CD4-positive, alpha-beta memory T cell (primary cell): ENCODE measurements around the gene PAK5. TPM values are rescaled to one million over a fixed set of nuclear protein-coding genes. Genes with fewer than 3 reads are reported as not detected.
A peak's percentile ranks its signal among the peaks of the same experiment; 100 is the strongest.

Source experiments
- CTCF ChIA-PET: fragments of 350-600 bp; sonication (Branson Sonifier 250); formaldehyde crosslinking; loops from one replicate; lab custom pipeline; 2021; ENCODE audit warnings: inconsistent platforms; ENCODE audit not compliant: partially characterized antibody; lab: Charles Lee
- POLR2A ChIA-PET: fragments of 350-600 bp; sonication (Branson Sonifier 250); formaldehyde crosslinking; loops from one replicate; lab custom pipeline; 2021; ENCODE audit not compliant: partially characterized antibody; lab: Charles Lee
- DNase-seq, 5 donors: peaks; one replicate each; pipeline versions ENCODE4 v3.0.0 to v3.0.0-alpha.2; 2020 to 2022; ENCODE audit warnings: mixed read lengths in 1 of 5
- H3K27ac ChIP-seq: one replicate; pipeline ENCODE4 v1.7.0; 2013; ENCODE audit warnings: low read depth, low read length
- H3K27me3 ChIP-seq: 2 replicates; pipeline ENCODE4 v1.7.0; 2013; ENCODE audit warnings: mild to moderate bottlenecking, low read length, moderate library complexity; ENCODE audit not compliant: insufficient read depth
- H3K36me3 ChIP-seq: 2 replicates; pipeline ENCODE4 v1.7.0; 2013; ENCODE audit warnings: mild to moderate bottlenecking, low read length, moderate library complexity; ENCODE audit not compliant: insufficient read depth
- H3K4me1 ChIP-seq: 2 replicates; pipeline ENCODE4 v1.7.0; 2013; ENCODE audit warnings: mild to moderate bottlenecking, low read length, moderate library complexity; ENCODE audit not compliant: insufficient read depth
- H3K4me3 ChIP-seq, 2 donors: one replicate each; pipeline ENCODE4 v1.7.0; 2013; ENCODE audit warnings: low read length in 2 of 2, mild to moderate bottlenecking in 1 of 2
- H3K9me3 ChIP-seq, 2 donors: one replicate each; pipeline ENCODE4 v1.7.0; 2013; ENCODE audit warnings: low read length in 2 of 2, control low read depth in 1 of 2; ENCODE audit not compliant: control insufficient read depth in 1 of 2
- H3K27ac Mint-ChIP-seq, 7 donors: one replicate each; pipeline ENCODE4 v1.8.0; 2020 to 2021; ENCODE audit warnings: mixed read lengths in 7 of 7, mild to moderate bottlenecking in 6 of 7, inconsistent platforms in 3 of 7, moderate library complexity in 3 of 7
- H3K27me3 Mint-ChIP-seq, 2 donors: one replicate each; pipeline ENCODE4 v1.8.0; 2020 to 2021; ENCODE audit warnings: mixed read lengths in 2 of 2
- H3K36me3 Mint-ChIP-seq, 2 donors: one replicate each; pipeline ENCODE4 v1.8.0; 2020 to 2021; ENCODE audit warnings: mixed read lengths in 2 of 2, inconsistent platforms in 1 of 2, mild to moderate bottlenecking in 1 of 2
- H3K4me1 Mint-ChIP-seq, 4 donors: one replicate each; pipeline ENCODE4 v1.8.0; 2020 to 2021; ENCODE audit warnings: mixed read lengths in 4 of 4, mild to moderate bottlenecking in 1 of 4
- H3K4me3 Mint-ChIP-seq, 8 donors: one replicate each; pipeline ENCODE4 v1.8.0; 2020 to 2021; ENCODE audit warnings: mixed read lengths in 8 of 8, mild to moderate bottlenecking in 7 of 8, moderate library complexity in 6 of 8, inconsistent platforms in 3 of 8
- H3K9me3 Mint-ChIP-seq, 8 donors: one replicate each; pipeline ENCODE4 v1.8.0; 2020 to 2021; ENCODE audit warnings: mixed read lengths in 8 of 8, mild to moderate bottlenecking in 5 of 8, inconsistent platforms in 3 of 8, moderate library complexity in 1 of 8
- intact Hi-C: fragments of 100-400 bp; cut with micrococcal nuclease; formaldehyde crosslinking; loops from one replicate; pipeline ENCODE4 v1.15.1; 2023
- polyA plus RNA-seq, 2 donors: library from polyadenylated mRNA; unstranded; fragments of 300-500 nt; fragmentation: Illumina TruSeq; gene quantifications; one replicate each; pipeline ENCODE4 v1.2.3, GENCODE V29; 2021
- total RNA-seq, 2 experiments: library from RNA; stranded (reverse); gene quantifications; one replicate each; pipeline ENCODE4 v1.2.3, GENCODE V29; 2021

Gene PAK5
- total RNA-seq (not detected), polyA plus RNA-seq (not detected)

DNA sequence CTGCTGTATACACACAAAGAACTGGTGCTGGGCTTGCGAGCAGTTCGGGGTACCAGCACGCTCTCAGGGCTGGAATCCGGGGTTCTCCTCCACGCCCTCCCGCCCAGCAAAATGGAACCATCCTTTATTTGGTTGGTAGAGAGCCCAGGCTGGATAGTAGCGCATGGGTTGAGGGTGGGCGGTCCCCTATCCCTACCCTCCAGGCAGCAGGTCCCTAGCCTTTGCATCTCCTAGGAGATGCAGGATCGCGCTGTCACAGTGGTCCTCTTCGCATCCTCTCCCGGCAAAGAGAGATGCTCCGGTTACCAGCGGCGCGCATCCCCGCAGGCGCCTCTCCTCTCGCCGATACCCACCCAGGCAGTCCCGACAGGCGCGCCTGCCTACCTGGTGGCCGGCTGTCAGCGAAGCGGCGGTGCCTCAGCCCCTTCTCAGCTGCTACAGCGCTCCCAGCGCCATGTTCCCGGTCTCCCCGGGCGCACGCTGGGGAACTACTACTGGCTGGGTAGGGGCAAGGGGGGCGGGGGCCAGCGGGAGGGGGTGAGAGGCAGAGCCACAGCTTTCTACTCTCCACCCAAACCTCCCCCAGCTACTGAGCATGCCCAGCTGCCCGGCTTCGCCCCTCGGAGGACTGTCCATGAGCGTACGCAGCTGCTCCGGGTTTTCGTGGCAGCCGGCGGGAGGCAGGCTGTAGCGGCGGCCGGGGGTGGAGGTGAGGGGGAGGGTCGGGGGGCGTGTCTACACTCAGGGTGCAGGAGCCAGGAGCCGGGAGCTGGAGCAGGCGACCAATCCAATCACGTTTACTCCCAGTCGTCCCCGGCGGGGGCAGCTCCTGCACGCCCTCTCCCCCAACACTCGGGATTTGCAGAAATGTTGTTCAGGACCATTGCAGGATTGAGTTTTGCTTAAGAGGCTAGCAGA, at the start of gene PAK5:
PAK5 (minus strand) TSS at position 699 of the 918 bp plus-strand sequence. CDS start 194,748 bp downstream, outside the sequence.
- H3K9me3 Mint-ChIP-seq, result peaks cover 0 to 12% (median 7%) of the 10 kb centered on the region in 8 donors
- peaks cover 4% of the 10 kb centered on the region for H3K27me3 ChIP-seq
- H3K9me3 ChIP-seq, result no peaks in the 10 kb centered on the region
- ChIA-PET POLR2A (no interaction called here), CTCF (no interaction called here)
- H3K4me1 Mint-ChIP-seq, result no peaks in the 10 kb centered on the region
- no peak within 1 kb of the TSS for H3K27ac Mint-ChIP-seq
- H3K4me1 ChIP-seq, result no peaks in the 10 kb centered on the region
- intact Hi-C loops, result no loop called here
- DNase-seq, result no peak
- H3K27ac ChIP-seq, result no peak within 1 kb of the TSS
- peaks cover 15 to 20% of the 10 kb centered on the region in 2 donors for H3K27me3 Mint-ChIP-seq
- H3K36me3 ChIP-seq, result no peaks in the 10 kb centered on the region
- H3K36me3 Mint-ChIP-seq, result no peaks in the 10 kb centered on the region
- H3K4me3 Mint-ChIP-seq, result peak within 1 kb of the TSS in 1 of 8 donors; percentile 20
- H3K4me3 ChIP-seq, result no peak within 1 kb of the TSS

DNA sequence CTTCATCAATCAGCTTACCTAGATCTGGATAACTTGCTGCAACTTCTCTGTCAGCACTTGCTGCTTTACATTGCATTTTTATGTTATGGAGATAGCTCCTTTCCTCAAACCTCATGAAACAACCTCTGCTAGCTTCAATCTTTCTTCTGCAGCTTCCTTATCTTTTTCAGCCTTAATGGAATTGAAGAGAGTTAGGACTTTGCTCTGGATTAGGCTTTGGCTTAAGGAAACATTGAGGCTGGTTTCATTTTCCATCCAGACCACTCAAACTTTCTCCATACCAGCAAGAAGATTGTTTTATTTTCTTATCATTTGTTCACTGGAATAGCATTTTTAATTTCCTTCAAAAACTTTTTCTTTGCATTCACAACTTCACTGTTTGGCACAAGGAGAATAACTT, 48.8 kb upstream of the PAK5 start:
- POLR2A ChIA-PET, result no interaction called here
- Mint-ChIP-seq H3K27ac (no peak overlapping the region), H3K4me3 (no peak overlapping the region), H3K4me1 (peaks cover 0 to 8% (median 6%) of the 10 kb centered on the region in 4 donors), H3K9me3 (peaks cover 0 to 6% (median 2%) of the 10 kb centered on the region in 8 donors), H3K36me3 (no peaks in the 10 kb centered on the region), H3K27me3 (peaks cover 0 to 5% of the 10 kb centered on the region in 2 donors)
- no peak overlapping the region for H3K27ac ChIP-seq
- H3K4me3 ChIP-seq, result no peak overlapping the region
- CTCF ChIA-PET, result no interaction called here
- intact Hi-C loops, result no loop called here
- no peaks in the 10 kb centered on the region for H3K4me1 ChIP-seq
- H3K36me3 ChIP-seq, result no peaks in the 10 kb centered on the region
- H3K9me3 ChIP-seq, result no peaks in the 10 kb centered on the region
- no peak for DNase-seq
- H3K27me3 ChIP-seq, result no peaks in the 10 kb centered on the region

DNA sequence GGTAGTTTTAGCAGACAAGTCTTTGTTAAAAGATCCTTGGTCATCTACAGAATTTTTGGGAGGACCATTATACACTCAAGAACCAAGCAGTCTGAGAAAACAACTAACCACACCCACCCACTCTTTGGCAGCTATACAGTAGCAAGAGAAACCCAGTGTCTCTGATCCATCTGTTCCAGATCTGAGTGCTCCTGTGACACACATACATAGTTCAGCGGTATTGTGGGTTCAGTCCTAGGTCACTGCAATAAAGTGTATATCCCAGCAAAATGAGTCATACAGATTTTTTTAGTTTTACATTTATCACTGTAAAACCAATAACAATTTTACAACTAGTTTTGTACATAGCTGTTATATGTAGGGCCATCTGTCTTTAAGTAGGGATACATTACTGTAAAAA, 47.4 kb upstream of the PAK5 start:
- H3K9me3 ChIP-seq, result no peaks in the 10 kb centered on the region
- H3K36me3 ChIP-seq, result no peaks in the 10 kb centered on the region
- H3K27ac ChIP-seq, result no peak overlapping the region
- ChIA-PET POLR2A (no interaction called here), CTCF (no interaction called here)
- Mint-ChIP-seq H3K36me3 (no peaks in the 10 kb centered on the region), H3K27me3 (peaks cover 0 to 5% of the 10 kb centered on the region in 2 donors), H3K4me1 (peaks cover 0 to 8% (median 6%) of the 10 kb centered on the region in 4 donors), H3K4me3 (no peak overlapping the region), H3K9me3 (peaks cover 0 to 6% (median 2%) of the 10 kb centered on the region in 8 donors), H3K27ac (no peak overlapping the region)
- no peak for DNase-seq
- H3K4me1 ChIP-seq, result no peaks in the 10 kb centered on the region
- intact Hi-C loops, result no loop called here
- no peak overlapping the region for H3K4me3 ChIP-seq
- no peaks in the 10 kb centered on the region for H3K27me3 ChIP-seq

DNA sequence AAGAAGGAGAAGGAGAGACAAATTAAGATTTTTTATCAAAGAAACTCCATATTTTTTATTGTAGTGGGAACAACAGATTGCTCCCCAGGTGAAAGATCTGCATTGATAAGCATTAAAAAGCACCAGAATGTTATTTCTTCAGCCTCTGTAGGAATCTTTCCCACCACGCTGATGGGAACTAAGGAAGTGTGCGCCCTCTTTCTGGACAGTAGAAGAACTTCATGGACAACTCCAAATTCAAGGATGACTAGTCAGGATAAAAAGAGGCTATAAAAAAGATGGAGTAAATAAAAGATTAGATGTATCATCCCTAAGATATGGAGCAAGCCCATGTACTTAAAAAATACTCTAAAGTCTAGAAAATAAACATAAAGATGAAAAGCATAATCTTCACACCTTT, 45.8 kb upstream of the PAK5 start:
- Mint-ChIP-seq H3K36me3 (no peaks in the 10 kb centered on the region), H3K4me1 (peaks cover 0 to 7% (median 5%) of the 10 kb centered on the region in 4 donors), H3K9me3 (peaks cover 0 to 3% (median 0%) of the 10 kb centered on the region in 8 donors), H3K4me3 (no peak overlapping the region), H3K27me3 (peaks cover 0 to 4% of the 10 kb centered on the region in 2 donors), H3K27ac (no peak overlapping the region)
- H3K27me3 ChIP-seq, result no peaks in the 10 kb centered on the region
- ChIA-PET CTCF (no interaction called here), POLR2A (no interaction called here)
- intact Hi-C loops, result no loop called here
- H3K27ac ChIP-seq, result no peak overlapping the region
- H3K9me3 ChIP-seq, result no peaks in the 10 kb centered on the region
- no peaks in the 10 kb centered on the region for H3K36me3 ChIP-seq
- H3K4me1 ChIP-seq, result no peaks in the 10 kb centered on the region
- no peak for DNase-seq
- H3K4me3 ChIP-seq, result no peak overlapping the region

DNA sequence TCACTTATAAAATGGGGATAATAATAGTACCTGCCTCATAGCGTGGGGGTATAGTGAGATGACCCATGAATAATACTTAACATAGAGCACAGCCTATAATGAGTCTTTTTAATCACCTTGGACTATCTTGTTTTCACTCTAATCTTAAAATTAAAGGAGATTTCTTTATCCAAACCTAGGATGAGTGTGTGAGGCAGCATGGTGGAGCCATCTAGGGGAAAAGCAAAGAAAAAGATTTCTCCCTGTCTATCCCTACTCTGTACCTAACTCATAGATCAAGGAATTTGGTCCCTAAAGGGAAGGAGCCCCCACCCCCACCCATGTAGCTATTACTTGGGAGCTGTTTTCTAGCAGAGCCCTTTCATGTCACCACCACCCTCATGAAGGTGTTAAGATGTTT, 45.2 kb upstream of the PAK5 start:
- Mint-ChIP-seq H3K4me1 (peaks cover 0 to under 1% (median 0%) of the 10 kb centered on the region in 4 donors), H3K36me3 (no peaks in the 10 kb centered on the region), H3K9me3 (peaks cover 0 to under 1% (median 0%) of the 10 kb centered on the region in 8 donors), H3K27me3 (peaks cover 0 to 4% of the 10 kb centered on the region in 2 donors), H3K27ac (no peak overlapping the region), H3K4me3 (no peak overlapping the region)
- H3K36me3 ChIP-seq, result no peaks in the 10 kb centered on the region
- ChIA-PET CTCF (no interaction called here), POLR2A (no interaction called here)
- H3K9me3 ChIP-seq, result no peaks in the 10 kb centered on the region
- H3K27me3 ChIP-seq, result no peaks in the 10 kb centered on the region
- DNase-seq, result no peak
- H3K27ac ChIP-seq, result no peak overlapping the region
- H3K4me3 ChIP-seq, result no peak overlapping the region
- intact Hi-C loops, result no loop called here
- no peaks in the 10 kb centered on the region for H3K4me1 ChIP-seq

DNA sequence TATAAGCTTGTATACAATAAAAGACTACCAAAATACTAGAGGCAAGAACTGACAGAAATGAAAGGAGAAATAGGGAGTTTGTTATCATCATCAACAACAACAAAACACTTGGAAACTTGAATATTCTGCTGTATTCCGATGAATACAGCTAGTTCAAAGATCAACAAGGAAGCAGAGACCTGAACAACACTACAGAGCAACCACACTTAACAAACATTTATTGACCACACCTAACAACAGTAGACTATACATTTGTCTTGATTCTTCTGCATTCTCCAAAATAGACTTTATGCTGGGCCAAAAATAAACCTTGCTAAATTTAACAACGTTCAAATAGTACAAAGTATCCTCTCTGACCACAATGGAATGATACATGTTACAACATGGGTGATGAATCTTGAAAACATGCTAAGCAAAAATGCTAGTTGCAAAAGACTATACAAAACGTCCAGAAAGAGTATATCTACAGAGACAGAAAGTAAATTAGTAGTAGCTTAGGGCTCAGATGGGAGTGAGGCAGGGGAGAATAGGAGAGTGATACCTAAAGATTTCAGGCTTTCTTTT, 39.1 kb upstream of the PAK5 start:
- Mint-ChIP-seq H3K4me1 (no peaks in the 10 kb centered on the region), H3K27ac (no peak overlapping the region), H3K9me3 (peaks cover 0 to 5% (median 2%) of the 10 kb centered on the region in 8 donors), H3K4me3 (no peak overlapping the region), H3K27me3 (peaks cover 2 to 6% of the 10 kb centered on the region in 2 donors), H3K36me3 (no peaks in the 10 kb centered on the region)
- no peaks in the 10 kb centered on the region for H3K9me3 ChIP-seq
- intact Hi-C loops, result no loop called here
- no peaks in the 10 kb centered on the region for H3K36me3 ChIP-seq
- no peaks in the 10 kb centered on the region for H3K27me3 ChIP-seq
- ChIA-PET CTCF (no interaction called here), POLR2A (no interaction called here)
- no peaks in the 10 kb centered on the region for H3K4me1 ChIP-seq
- H3K27ac ChIP-seq, result no peak overlapping the region
- no peak overlapping the region for H3K4me3 ChIP-seq
- DNase-seq, result no peak

DNA sequence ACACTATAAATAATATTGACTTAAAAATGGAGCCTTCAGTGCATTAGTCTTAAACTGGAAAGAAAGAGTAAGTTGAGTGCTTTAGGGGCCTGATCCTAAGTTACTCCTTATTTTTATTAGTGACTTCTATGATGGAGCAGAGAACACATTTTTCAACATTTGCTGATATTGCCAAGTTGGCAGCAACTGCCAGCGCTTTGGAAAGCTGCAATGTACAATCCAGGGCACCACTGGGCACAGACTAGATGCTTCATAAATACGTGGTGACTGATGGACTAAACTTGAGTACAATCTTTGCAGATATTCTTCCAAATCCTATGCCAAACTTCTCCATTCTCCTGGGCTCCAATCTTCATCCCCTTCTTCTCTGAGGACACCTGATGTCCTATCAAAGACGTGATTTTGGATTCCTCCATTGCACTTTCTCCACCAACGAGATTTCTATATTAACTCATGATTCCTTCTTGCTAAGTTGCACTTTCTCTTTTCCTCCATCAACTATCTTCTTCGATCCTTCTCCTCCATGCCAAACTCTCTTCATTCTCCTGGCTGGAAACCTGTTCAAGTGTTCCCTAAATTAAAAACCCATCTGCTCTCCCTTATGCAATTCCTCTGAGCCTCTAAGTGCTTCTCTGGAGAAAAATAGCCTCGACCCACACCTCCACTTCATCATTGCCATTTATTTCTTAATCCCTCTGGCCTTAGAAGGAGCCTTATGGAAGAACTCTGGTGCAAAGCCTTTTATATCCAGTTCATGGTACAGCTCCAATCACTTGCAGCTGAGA, 28.5 kb upstream of the PAK5 start:
- no peak for DNase-seq
- H3K4me3 ChIP-seq, result no peak overlapping the region
- H3K27me3 Mint-ChIP-seq, result no peaks in the 10 kb centered on the region
- H3K4me3 Mint-ChIP-seq, result no peak overlapping the region
- H3K4me1 Mint-ChIP-seq, result no peaks in the 10 kb centered on the region
- H3K4me1 ChIP-seq, result no peaks in the 10 kb centered on the region
- intact Hi-C loops, result no loop called here
- no peak overlapping the region for H3K27ac Mint-ChIP-seq
- H3K9me3 Mint-ChIP-seq, result peaks cover 0 to 4% (median under 1%) of the 10 kb centered on the region in 8 donors
- no peaks in the 10 kb centered on the region for H3K36me3 Mint-ChIP-seq
- no peaks in the 10 kb centered on the region for H3K36me3 ChIP-seq
- ChIA-PET POLR2A (no interaction called here), CTCF (no interaction called here)
- H3K27me3 ChIP-seq, result no peaks in the 10 kb centered on the region
- no peaks in the 10 kb centered on the region for H3K9me3 ChIP-seq
- H3K27ac ChIP-seq, result no peak overlapping the region
